Loucy (cell line): Measurements from ENCODE around the gene IQCF2.

ENCODE experiments used
- CTCF ChIP-seq: fragments of 200-600 bp; sonication (generic); conservative IDR thresholded peaks from 2 replicates; pipeline ENCODE4 v1.5.1; 2014; ENCODE audit warnings: mild to moderate bottlenecking, antibody characterized with exemption, low read length
- EZH2phosphoT487 ChIP-seq: fragments of 200-600 bp; IDR thresholded peaks from 2 replicates; pipeline ENCODE4 v1.6.1; 2018; ENCODE audit warnings: antibody characterized with exemption, mild to moderate bottlenecking, moderate library complexity, borderline replicate concordance

GRCh38 chr3:51830345-51830744, 31.1 kb upstream of the IQCF2 start:
- TF ChIP-seq CTCF (no peak), EZH2phosphoT487 (no peak)
